GM12878 (cell line): ENCODE results near the gene SCMH1. TPM values are rescaled to one million over a fixed set of nuclear protein-coding genes. Genes with fewer than 3 reads are reported as not detected.
A peak's percentile ranks its signal among the peaks of the same experiment; 100 is the strongest.

Experiments
- ATAC-seq: fragments of 200-7000 bp; cut with Tn5 transposase; 3 replicates; pipeline ENCODE4 v1.9.1; 2020; ENCODE audit warnings: mild to moderate bottlenecking, moderate library complexity
- BruUV-seq: library from RNA; stranded (reverse); fragments of 400-500 nt; replicated peaks from 2 replicates; lab custom pipeline; 2021; lab: Mats Ljungman, UMichigan
- CTCF ChIA-PET: fragments of 300-600 bp; sonication (Branson Sonifier 250); formaldehyde crosslinking; extraction: SDS; loops from one replicate; lab custom pipeline; 2021; ENCODE audit warnings: inconsistent platforms; lab: Yijun Ruan, JAX
- POLR2A ChIA-PET: fragments of 350-600 bp; formaldehyde crosslinking; extraction: SDS; loops from one replicate; lab custom pipeline; 2021; ENCODE audit warnings: inconsistent platforms; lab: Charles Lee
- RAD21 ChIA-PET: fragments of 300-600 bp; sonication (Branson Sonifier 250); formaldehyde crosslinking; loops from one replicate; lab custom pipeline; 2023; ENCODE audit warnings: antibody characterized with exemption; ENCODE audit not compliant: unreplicated experiment; lab: Charles Lee
- SMC1A ChIA-PET: fragments of 300-600 bp; sonication (Branson Sonifier 250); formaldehyde crosslinking; loops from one replicate; lab custom pipeline; 2023; ENCODE audit not compliant: unreplicated experiment, uncharacterized antibody; lab: Charles Lee
- DNase-seq: peaks from one replicate; pipeline ENCODE4 v3.0.0-alpha.2; 2011; ENCODE audit warnings: low read depth, low spot score
- FAIRE-seq: peaks from 3 replicates; lab custom pipeline; 2011; peaks lifted over from hg19 to GRCh38; lab: Jason Lieb, UNC
- H2AFZ ChIP-seq: 2 replicates; pipeline ENCODE4 v1.6.0; 2011; ENCODE audit warnings: low read depth, low read length, control low read depth; ENCODE audit not compliant: control insufficient read depth
- H3K27ac ChIP-seq: 2 replicates; pipeline ENCODE4 v1.5.1; 2011; ENCODE audit warnings: control low read depth; ENCODE audit not compliant: control insufficient read depth, insufficient read depth
- H3K27me3 ChIP-seq, 2 experiments: replicated peaks in 1 of 2; 2 replicates each; pipeline versions ENCODE4 v1.6.0 to v1.6.1; 2011; ENCODE audit warnings: low read length in 1 of 2; ENCODE audit not compliant: control insufficient read depth in 2 of 2, insufficient read depth in 2 of 2
- H3K36me3 ChIP-seq, 2 experiments: 2 replicates each; pipeline ENCODE4 v1.5.1; 2011; ENCODE audit warnings: low read length in 1 of 2; ENCODE audit not compliant: control insufficient read depth in 2 of 2, insufficient read depth in 2 of 2
- H3K4me1 ChIP-seq: 2 replicates; pipeline ENCODE4 v1.6.1; 2011; ENCODE audit warnings: mild to moderate bottlenecking, low read length, moderate library complexity, mixed read lengths; ENCODE audit not compliant: control insufficient read depth, insufficient read depth
- H3K4me2 ChIP-seq: 2 replicates; pipeline ENCODE4 v1.6.0; 2011; ENCODE audit warnings: control low read depth; ENCODE audit not compliant: control insufficient read depth, insufficient read depth
- H3K4me3 ChIP-seq: fragments of 200-600 bp; sonication (generic); 2 replicates; pipeline ENCODE4 v1.5.1; 2016
- H3K79me2 ChIP-seq: 2 replicates; pipeline ENCODE4 v1.6.0; 2011; ENCODE audit warnings: low read length; ENCODE audit not compliant: control insufficient read depth, insufficient read depth
- H3K9ac ChIP-seq: 2 replicates; pipeline ENCODE4 v1.8.0; 2011; ENCODE audit warnings: low read length, control low read depth, mixed read lengths; ENCODE audit not compliant: control insufficient read depth, insufficient read depth
- H3K9me3 ChIP-seq: replicated peaks from 3 replicates; pipeline ENCODE4 v1.5.1; 2011; ENCODE audit warnings: mild to moderate bottlenecking, low read length; ENCODE audit not compliant: control insufficient read depth, insufficient read depth
- H4K20me1 ChIP-seq: 2 replicates; pipeline ENCODE4 v1.6.0; 2011; ENCODE audit not compliant: control insufficient read depth, insufficient read depth
- GATAD2B ChIP-seq: fragments of 450-650 bp; conservative IDR thresholded peaks from 2 replicates; pipeline ENCODE4 v1.6.1; 2017; ENCODE audit warnings: low read depth, mild to moderate bottlenecking, moderate library complexity
- IKZF1 ChIP-seq: fragments of 450-650 bp; conservative IDR thresholded peaks from 2 replicates; pipeline ENCODE4 v1.6.1; 2017; ENCODE audit warnings: antibody characterized with exemption, mild to moderate bottlenecking
- LARP7 ChIP-seq: fragments of 450-650 bp; IDR thresholded peaks from 2 replicates; pipeline ENCODE4 v1.6.1; 2017; ENCODE audit warnings: mild to moderate bottlenecking
- NR2C1 ChIP-seq: fragments of 450-650 bp; IDR thresholded peaks from 2 replicates; pipeline ENCODE4 v1.6.1; 2017; ENCODE audit warnings: antibody characterized with exemption, mild to moderate bottlenecking, moderate library complexity
- NR2F1 ChIP-seq: fragments of 450-650 bp; conservative IDR thresholded peaks from 2 replicates; pipeline ENCODE4 v1.6.1; 2017; ENCODE audit warnings: mild to moderate bottlenecking
- SMARCA5 ChIP-seq: fragments of 450-650 bp; IDR thresholded peaks from 2 replicates; pipeline ENCODE4 v1.6.1; 2017; ENCODE audit warnings: mild to moderate bottlenecking
- YY1 ChIP-seq: IDR thresholded peaks from 2 replicates; pipeline ENCODE4 v1.6.1; 2011; ENCODE audit warnings: low read depth, mild to moderate bottlenecking, low read length
- ZNF217 ChIP-seq: fragments of 450-650 bp; IDR thresholded peaks from 2 replicates; pipeline ENCODE4 v1.6.1; 2017; ENCODE audit warnings: antibody characterized with exemption, mild to moderate bottlenecking
- ZNF687 ChIP-seq: fragments of 450-650 bp; IDR thresholded peaks from 2 replicates; pipeline ENCODE4 v1.6.1; 2017; ENCODE audit warnings: mild to moderate bottlenecking, moderate library complexity
- ZZZ3 ChIP-seq: IDR thresholded peaks from 2 replicates; pipeline ENCODE4 v1.6.1; 2011; ENCODE audit warnings: low read depth; ENCODE audit not compliant: control insufficient read depth, insufficient read length
- WGBS: methylation state at CpG from one replicate; pipeline ENCODE4 v1.1.6; 2016; ENCODE audit warnings: low lambda C conversion rate; ENCODE audit not compliant: insufficient replicate concordance, insufficient coverage; ENCODE audit errors: missing lambda C conversion rate; 5-methylcytosine and 5-hydroxymethylcytosine counted together
- in situ Hi-C: fragments of 300-500 bp; cut with MboI; formaldehyde crosslinking; loops from 9 replicates; pipeline ENCODE4 v1.14.3; 2018; ENCODE audit warnings: mixed read lengths
- intact Hi-C: fragments of 100-400 bp; cut with micrococcal nuclease; formaldehyde crosslinking; loops from one replicate; pipeline ENCODE4 v1.14.2; 2022; ENCODE audit not compliant: unreplicated experiment
- polyA plus RNA-seq, 11 experiments: library from polyadenylated mRNA; depleted of rRNA in 4 of 11; unstranded in 6 of 11; stranded (reverse) in 5 of 11; fragments of >200 nt; fragmentation: Nextera tagmentation in 4 of 11; fragmentation: Illumina TruSeq in 1 of 11; extraction: Ambion mirVana in 4 of 11; extraction: Trizol in 1 of 11; gene quantifications; 1 replicate in 1 of 11; 2 replicates in 10 of 11; pipeline versions ENCODE4 v1.2.1 to v1.2.3, GENCODE V29; 2011 to 2016; ENCODE audit warnings: inconsistent platforms in 2 of 11, missing spikeins in 2 of 11, low read depth in 1 of 11
- total RNA-seq, 4 experiments: library from RNA; depleted of rRNA in 3 of 4; stranded (reverse); fragments of >200 nt in 3 of 4; fragmentation: Illumina TruSeq in 1 of 4; extraction: Trizol in 1 of 4; gene quantifications; 2 replicates each; pipeline versions ENCODE4 v1.2.1 to v1.2.3, GENCODE V29; 2013 to 2021
- TF ChIP-seq, protein P1 (sequence below): fragments of 450-650 bp; IDR thresholded peaks from 2 replicates; pipeline ENCODE4 v1.6.1; 2017; ENCODE audit warnings: borderline replicate concordance
- TF ChIP-seq, protein P2 (sequence below): fragments of 450-650 bp; conservative IDR thresholded peaks from 2 replicates; pipeline ENCODE4 v1.6.1; 2017; ENCODE audit warnings: mild to moderate bottlenecking, moderate library complexity

Gene SCMH1
- total and polyA plus RNA-seq, 10 of the 15 experiments (the other 5 are each of a cell fraction or from before 2014, with no cell fraction given), result 7.5 to 44.1 (median 27.8) TPM

- POLR2A ChIA-PET, result interaction anchor here (0.8 to 1.3 kb wide), 5 partner anchors 10 to 122 kb away, joined by 3 to 5 read pairs (median 4); partner anchors contain the start of gene CITED4
These were observed 262.0 kb downstream of the SCMH1 start for GRCh38 chr1:40980068-40980452.

More at GRCh38 chr1:40980068-40980452, 262.0 kb downstream of the SCMH1 start:
- Histone ChIP-seq H2AFZ (peak overlapping the region; percentile 20), H3K4me3 (peak overlapping the region; percentile 81), H3K4me1 (peaks cover 4% of the 10 kb centered on the region; the same call in 1 of the 2 replicates), H3K9ac (peak overlapping the region; percentile 84), H3K9me3 (no peaks in the 10 kb centered on the region), H4K20me1 (no peaks in the 10 kb centered on the region; the same call in 1 of the 2 replicates), H3K36me3 (peaks cover 0 to 10% of the 10 kb centered on the region in 2 experiments; a peak in 1 of 4 replicates), H3K4me2 (peak overlapping the region; percentile 78), H3K27me3 (no peaks in the 10 kb centered on the region), H3K27ac (peak overlapping the region; percentile 81), H3K79me2 (peaks cover 43% of the 10 kb centered on the region)
- DNase-seq, result no peak
- in situ Hi-C loops, result no loop called here
- SMC1A ChIA-PET, result interaction anchor here (0.9 to 1.3 kb wide), 3 partner anchors 19 to 269 kb away, joined by 3 to 4 read pairs (median 3); no protein-coding TSS in a partner anchor
- 4% methylated on average over 33 of the region's 50 CpGs for WGBS
- TF ChIP-seq NR2C1 (peak; percentile 27; the same call in 1 of the 2 replicates), GATAD2B (0 out of 2 replicates have a peak, but pooled peaks have one; percentile 48), SMARCA5 (0 out of 2 replicates have a peak, but pooled peaks have one; percentile 68), LARP7 (peak; percentile 74), IKZF1 (peak; percentile 13; the same call in 1 of the 2 replicates), NR2F1 (0 out of 2 replicates have a peak, but pooled peaks have one; percentile 27), ZZZ3 (no peak), YY1 (0 out of 2 replicates have a peak, but pooled peaks have one; percentile 24), ZNF217 (no peak), ZNF687 (0 out of 2 replicates have a peak, but pooled peaks have one; percentile 27)
- TF ChIP-seq, protein P1, sequence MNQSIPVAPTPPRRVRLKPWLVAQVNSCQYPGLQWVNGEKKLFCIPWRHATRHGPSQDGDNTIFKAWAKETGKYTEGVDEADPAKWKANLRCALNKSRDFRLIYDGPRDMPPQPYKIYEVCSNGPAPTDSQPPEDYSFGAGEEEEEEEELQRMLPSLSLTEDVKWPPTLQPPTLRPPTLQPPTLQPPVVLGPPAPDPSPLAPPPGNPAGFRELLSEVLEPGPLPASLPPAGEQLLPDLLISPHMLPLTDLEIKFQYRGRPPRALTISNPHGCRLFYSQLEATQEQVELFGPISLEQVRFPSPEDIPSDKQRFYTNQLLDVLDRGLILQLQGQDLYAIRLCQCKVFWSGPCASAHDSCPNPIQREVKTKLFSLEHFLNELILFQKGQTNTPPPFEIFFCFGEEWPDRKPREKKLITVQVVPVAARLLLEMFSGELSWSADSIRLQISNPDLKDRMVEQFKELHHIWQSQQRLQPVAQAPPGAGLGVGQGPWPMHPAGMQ, result no peak
- TF ChIP-seq, protein P2, sequence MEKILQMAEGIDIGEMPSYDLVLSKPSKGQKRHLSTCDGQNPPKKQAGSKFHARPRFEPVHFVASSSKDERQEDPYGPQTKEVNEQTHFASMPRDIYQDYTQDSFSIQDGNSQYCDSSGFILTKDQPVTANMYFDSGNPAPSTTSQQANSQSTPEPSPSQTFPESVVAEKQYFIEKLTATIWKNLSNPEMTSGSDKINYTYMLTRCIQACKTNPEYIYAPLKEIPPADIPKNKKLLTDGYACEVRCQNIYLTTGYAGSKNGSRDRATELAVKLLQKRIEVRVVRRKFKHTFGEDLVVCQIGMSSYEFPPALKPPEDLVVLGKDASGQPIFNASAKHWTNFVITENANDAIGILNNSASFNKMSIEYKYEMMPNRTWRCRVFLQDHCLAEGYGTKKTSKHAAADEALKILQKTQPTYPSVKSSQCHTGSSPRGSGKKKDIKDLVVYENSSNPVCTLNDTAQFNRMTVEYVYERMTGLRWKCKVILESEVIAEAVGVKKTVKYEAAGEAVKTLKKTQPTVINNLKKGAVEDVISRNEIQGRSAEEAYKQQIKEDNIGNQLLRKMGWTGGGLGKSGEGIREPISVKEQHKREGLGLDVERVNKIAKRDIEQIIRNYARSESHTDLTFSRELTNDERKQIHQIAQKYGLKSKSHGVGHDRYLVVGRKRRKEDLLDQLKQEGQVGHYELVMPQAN, result 0 out of 2 replicates have a peak, but pooled peaks have one; percentile 72
- FAIRE-seq, result no peak
- RAD21 ChIA-PET, result interaction anchor here (1.4 to 4.1 kb wide), 3 partner anchors 24 to 261 kb away, joined by 4 to 19 read pairs (median 4); no protein-coding TSS in a partner anchor
- CTCF ChIA-PET, result interaction anchor here (0.6 to 0.8 kb wide), 3 partner anchors 24 to 27 kb away, joined by 3 to 4 read pairs (median 3); no protein-coding TSS in a partner anchor
- peak; percentile 19 for ATAC-seq
- BruUV-seq, result no TSS peak
- intact Hi-C loops, result no loop called here
